ENCODE data around the gene EFR3B.
A peak's percentile ranks its signal among the peaks of the same experiment; 100 is the strongest.
"Not testable (repeated sequence)": the region's sequence is repeated elsewhere in the genome, so short reads cannot be mapped to it uniquely, and the experiment has no call there.

EFR3B gene

GRCh38 chr2:25041928-25042320 is at the start of gene EFR3B:
Gene EFR3B (plus strand): TSS chr2:25042076. CDS start chr2:25042313, 237 bp downstream.
- peak; percentile 97 for DNase-seq

- DNase-seq, result no peak
Measured at GRCh38 chr2:24993406-24994145, 48.3 kb upstream of the EFR3B start.

DNA sequence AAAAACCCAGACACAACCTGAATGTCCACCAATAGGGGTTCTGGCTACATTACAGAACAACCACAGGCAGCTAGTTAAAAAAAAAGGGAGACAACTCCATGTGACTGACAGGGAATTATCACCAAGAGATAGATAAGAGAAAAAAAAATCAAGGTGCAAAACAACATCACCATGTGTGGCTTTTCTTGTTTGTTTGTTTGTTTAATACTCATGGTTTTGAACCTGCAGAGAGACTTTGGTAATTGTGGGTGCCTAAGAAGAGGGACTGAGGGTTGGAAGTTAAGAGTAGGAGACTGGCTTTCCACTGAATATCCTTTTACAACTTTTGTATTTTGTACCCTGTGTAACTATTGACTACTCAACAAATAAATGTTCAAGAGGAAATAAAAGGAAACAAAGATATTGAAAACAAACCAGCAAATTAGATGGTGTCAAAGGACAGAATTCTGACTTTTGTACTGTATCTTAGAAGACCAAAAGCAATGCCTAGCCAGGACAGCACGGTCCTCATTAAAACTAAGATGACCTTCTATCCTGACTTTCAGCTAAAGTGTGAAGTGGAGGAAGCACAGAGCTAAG is 47.6 kb upstream of the EFR3B start:
- DNase-seq, result no peak

- DNase-seq, result not testable (repeated sequence)
Measured at GRCh38 chr2:24999097-24999496, 42.8 kb upstream of the EFR3B start.

DNA sequence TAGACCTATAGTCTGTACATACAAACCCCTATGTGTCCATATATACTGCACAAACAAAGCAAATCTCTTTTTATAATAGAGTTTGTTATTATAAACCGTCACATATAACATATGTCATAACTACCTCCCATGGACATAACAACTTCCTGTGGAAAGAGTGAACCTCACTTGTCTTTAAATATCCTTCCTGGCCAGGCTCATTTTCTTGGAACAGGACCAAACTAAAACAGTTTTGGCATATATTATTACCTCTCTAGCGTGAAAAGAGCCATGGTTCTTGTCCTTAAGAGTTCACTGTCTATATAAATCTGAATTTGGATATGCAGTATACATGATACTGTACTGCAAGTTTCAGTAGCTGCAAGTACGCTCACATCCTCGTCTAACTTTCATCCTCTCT is 41.8 kb upstream of the EFR3B start:
- no peak for DNase-seq

GRCh38 chr2:25000503-25001324 is 41.2 kb upstream of the EFR3B start:
- no peak for DNase-seq

DNA sequence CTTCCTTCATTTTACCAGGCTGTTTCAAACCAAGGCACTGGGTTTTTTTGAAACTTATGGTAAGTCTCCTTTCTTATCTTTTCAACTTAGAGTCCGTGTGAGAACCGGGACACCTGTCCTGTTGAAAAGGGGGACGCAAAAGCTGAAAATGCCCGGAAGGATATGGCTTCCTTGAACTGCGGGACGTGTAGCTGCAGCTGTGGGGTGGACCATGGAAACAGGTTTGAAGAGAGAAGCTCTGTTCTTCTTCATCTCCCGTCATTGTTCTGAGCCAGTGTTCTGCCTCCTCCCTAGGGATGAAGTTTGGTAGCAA is 40.6 kb upstream of the EFR3B start:
- DNase-seq, result no peak

- DNase-seq, result no peak
Measured at GRCh38 chr2:25002066-25002465, 39.8 kb upstream of the EFR3B start.

DNA sequence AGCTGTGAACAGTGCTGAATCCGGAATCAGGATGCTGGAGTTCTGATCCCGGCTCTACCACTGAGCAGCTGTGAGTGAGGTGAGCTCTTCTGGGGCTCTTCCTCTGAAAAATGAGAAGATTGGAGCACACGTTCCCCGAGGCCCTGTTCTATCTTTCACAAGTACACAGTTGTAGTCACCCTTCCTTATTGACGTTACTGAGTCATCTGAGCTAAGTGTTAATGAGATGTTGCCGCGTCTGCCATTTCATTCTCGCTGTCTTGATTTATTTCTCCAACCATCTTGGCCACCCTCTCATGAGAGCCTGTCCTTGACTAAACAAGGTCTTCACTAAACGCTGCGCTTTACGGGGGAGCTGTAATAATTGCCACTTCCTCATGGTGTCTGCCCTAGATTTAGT is 31.9 kb upstream of the EFR3B start:
- DNase-seq, result no peak

- not testable (repeated sequence) for DNase-seq
Measured at GRCh38 chr2:25011342-25011741, 30.5 kb upstream of the EFR3B start.

DNA sequence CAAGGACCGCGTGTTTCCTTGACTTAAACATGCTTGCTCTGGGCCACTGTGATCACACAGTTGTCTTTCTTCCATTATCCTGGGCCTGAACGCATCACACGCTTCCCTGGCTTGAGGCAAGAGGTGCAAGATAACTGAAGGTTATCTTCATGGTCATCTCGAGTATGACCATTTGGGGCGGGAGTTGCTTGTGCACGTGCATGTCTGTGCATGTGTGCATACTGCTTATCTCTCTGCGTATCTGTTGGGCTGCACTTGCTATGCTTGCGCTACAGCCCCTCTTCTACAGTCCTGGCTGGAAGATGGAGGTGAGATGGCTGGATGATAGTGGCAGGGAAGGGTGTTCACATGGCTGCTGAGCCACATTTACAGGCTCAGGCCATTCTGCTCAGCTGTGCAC is 27.2 kb upstream of the EFR3B start:
- no peak for DNase-seq

GRCh38 chr2:25018681-25019080 is 23.2 kb upstream of the EFR3B start:
- DNase-seq, result no peak

DNA sequence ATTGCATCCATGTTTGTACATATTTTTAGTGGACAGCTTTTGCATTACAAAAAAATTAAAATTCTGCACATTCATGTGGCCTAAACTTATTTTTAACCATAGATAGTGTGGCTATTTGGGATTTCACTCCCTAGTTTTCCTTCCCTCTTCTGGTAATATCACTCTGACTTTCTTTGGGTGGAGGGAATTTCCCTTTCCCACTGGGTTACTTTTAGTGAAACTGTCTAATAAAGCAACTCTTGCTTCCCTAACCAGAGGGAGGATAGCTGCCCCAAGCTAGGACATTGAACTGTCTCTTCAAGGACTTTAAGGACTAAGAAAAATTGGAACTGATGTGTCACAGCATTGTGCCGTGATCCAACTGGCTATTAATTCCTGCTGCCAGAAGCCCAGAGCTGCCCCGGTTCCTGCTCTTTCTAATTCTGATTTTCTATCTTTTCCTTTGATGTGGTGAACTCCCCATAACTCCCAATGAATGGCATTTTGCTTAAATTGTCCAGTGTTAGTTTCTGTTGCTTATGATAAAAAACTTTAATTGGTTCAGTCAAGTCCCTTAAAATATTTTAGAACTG is 20.0 kb upstream of the EFR3B start:
- DNase-seq, result no peak

DNA sequence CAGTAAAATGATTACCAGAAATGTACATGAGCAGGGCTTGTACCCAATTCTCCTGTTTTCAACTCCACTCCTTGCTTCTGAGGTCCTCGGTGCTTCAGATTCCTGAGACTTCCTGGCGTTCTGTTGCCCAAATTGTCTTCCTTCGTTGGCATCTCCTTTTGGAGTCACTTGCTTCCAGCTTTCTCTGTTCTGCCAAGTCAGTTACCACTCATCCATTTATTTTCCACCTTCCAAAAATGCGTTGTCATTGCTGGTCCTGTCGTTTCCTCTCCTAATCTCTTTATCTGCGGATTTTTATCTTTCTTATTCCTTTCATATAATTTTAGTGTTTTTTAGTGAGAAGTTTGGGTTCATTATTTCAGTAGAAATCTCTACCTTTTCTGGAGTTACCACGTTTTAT is 18.5 kb upstream of the EFR3B start:
- DNase-seq, result no peak

DNA sequence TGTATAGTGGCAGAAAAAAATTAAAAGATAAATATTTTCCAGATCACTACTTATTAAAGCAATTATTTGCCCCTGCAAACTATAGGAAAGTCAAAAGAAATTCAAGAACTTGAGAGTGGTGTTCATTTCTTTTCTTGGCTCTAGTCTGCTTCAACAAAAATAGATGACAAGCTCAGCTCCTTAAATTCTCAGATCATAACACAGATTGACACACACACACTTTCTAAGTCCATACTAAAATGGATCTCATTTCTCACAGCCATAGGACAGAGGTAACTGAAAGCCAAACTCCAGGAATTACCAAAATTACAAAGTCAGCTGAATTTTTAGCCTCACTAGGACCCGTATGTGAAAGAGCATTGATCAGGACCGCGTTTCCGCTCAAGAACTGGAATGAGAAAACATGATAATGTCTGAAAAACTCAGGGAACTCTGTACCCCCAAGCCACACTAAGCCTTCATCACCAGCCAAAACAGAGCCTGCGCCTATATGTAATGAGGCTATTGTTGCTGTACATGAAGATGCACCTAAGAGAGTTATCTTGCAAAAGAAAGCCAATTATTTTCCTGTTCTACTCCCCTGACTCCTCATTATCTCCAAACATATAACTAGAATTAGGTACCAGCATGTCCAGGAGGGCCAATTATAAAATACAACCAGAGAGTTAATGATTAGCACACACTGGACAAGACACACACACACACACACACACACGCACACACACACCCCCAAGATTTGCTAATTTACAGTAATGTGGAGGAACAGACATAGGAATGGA is 16.5 kb upstream of the EFR3B start:
- no peak for DNase-seq

GRCh38 chr2:25026008-25026530 is 15.8 kb upstream of the EFR3B start:
- no peak for DNase-seq

DNA sequence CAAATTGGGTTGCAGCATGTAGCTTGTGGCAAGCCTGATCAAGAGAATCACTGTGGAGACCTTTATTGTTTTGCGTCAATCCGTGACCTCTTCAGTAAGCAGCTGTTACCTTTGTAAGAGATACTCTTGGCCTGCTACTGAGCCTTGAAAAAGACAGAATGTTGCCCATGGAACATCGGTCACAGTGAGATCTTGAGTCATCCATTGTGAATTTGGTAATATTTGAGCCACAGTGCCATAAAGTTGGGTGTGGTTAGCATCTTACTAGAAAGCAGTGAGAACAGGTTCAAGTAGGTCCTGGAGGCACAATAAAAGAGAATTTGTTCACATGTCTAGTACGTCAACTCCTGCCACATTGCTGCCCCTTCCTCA is 12.7 kb upstream of the EFR3B start:
- no peak for DNase-seq

DNA sequence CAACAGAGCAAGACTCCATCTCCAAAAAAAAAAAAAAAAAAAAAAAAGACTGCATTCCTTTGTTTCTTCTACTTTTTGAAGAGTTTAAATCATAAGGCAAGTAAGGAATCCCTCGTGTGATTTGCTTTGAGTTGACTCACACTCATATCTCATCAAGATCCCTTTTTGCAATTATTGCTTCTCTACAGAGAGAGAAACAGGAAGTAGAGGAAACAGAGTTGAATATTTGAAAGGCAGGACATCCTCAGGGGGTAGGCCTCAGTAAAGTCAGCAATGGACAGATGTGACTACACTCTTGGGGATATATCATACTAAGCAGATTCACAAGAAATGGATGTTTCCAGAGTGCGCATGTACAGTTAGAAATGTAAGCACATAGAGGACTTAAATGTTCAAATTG is 11.2 kb upstream of the EFR3B start:
- DNase-seq, result no peak

GRCh38 chr2:25032094-25032493 is 9.8 kb upstream of the EFR3B start:
- no peak for DNase-seq

DNA sequence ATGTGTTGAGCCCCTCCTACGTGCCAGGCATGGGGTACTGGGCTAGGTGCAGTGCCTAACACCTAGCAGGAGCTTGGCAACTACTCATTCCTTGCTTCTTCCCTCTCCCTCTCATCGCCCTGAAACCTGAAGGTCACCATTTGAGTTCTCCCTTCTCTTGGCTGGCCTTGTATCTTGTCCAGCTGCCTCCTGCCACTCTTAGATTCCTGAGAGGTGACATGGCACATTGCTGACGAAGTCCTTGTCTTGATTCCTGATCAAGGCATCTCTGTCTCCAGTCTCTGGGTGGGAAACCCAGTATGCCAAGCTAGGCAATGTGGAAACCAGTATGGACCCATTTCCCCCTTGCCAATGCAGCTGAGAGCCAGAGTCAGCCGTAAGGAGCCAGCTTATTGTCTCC is 9.0 kb upstream of the EFR3B start:
- no peak for DNase-seq

DNA sequence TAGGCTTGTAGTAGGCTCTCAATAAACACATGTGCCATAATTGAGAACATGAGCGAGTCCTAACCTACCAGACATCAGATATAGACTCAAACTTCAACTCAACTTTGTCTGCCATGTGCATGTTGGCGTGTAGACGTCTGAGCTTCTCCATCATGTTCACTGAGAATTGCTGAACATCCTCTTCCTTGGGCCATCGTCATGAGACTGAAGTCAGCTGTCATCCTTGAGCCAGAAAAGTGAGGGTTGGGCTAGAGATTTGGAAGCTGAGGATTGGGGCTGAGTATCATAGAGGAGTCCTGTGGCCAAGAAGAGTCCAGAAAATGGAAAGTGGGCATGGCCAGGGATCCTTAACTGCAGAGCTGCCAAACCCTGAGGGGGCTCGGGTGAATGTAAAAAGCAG is 7.8 kb upstream of the EFR3B start:
- DNase-seq, result no peak

- no peak for DNase-seq
Measured at GRCh38 chr2:25035537-25036220, 6.2 kb upstream of the EFR3B start.

All from left hindlimb (tissue), 1 donor.